ENCODE measurements around the gene SOHLH2.

- TF ChIP-seq CTCF (IDR thresholded peaks at IDR 0.05; ENCODE audit: poor library complexity), result no peak
- TF ChIP-seq EZH2 (IDR thresholded peaks at IDR 0.05; ENCODE audit: borderline replicate concordance), result no peak
- TF ChIP-seq EZH2phosphoT487 (IDR thresholded peaks at IDR 0.05; ENCODE audit: low read depth, severe bottlenecking, unreplicated experiment), result no peak
Measured at GRCh38 chr13:36190771-36191170, 23.6 kb downstream of the SOHLH2 start.

Data from hepatocyte (in vitro differentiated cells).